ENCODE measurements around the gene ACRV1.

ACRV1 gene

DNA sequence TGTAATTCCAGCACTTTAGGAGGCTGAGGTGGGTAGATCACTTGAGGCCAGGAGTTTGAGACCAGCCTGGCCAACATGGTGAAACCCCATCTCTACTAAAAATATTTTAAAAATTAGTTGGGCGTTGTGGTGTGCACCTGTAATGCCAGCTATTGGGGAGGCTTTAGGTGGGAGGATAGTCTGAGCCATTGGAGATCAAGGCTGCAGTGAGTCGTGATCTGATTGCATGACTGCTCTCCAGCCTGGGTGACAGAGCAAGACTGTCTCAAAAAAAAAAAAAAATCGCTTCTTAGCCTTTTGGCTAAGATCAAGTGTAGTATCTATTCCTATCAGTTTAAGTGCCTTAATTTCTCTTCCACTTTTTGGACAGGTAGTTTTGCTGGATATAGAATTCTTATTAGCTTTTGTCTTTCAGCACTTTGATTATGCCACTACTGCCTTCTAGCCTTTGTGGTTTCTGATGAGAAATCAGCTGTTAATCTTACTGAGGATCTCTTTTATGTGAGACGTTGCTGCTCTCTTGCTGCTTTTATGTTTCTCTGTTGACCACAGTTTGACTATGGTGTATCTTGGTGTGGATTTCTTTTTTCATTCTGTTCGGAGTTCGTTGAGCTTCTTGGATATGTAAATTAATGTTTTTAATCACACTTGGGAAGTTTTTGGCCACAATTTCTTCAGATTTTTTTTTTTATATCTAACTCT is 31.0 kb downstream of the ACRV1 start:
- DNase-seq (ENCODE audit: low read depth, low spot score) = no peak

DNA sequence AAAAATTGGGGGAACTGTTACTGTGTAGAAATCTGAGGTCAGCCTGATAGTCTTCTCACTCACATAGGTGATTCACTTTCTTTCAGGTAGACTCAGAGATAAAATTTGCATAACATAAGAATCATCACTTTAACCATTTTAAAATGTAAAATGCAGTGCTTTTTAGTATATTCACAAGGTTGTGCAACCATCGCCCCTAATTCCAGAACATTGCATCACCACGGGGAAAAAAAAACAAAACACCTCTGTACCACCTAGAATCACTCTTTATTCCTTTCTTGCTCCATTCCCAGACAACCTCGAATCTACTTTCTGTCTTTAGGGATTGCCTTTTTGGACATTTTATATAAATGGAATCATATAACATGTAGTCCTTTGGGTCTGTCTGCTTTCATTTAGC is 34.8 kb downstream of the ACRV1 start:
- no peak for DNase-seq (ENCODE audit: low read depth, low spot score)

DNA sequence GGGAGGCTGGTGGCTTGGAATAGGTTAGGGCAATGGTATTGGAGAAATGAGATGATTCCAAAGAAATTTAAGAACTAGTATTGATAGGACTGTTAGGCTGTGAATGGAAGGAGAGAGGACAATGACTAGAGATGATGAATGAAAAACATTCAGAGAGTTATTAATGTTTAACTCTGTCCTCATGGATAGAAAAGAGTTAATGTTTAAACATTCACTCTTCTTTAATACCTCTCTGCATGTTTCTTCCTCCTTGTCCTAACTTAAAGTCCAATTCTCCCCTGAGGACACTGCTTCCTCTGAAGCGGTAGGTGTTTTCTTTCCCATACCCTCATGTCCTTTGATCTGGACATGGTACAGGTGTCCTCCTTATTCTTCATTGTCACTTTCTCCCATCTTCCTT is 42.3 kb downstream of the ACRV1 start:
- no peak for DNase-seq (ENCODE audit: low read depth, low spot score)

DNA sequence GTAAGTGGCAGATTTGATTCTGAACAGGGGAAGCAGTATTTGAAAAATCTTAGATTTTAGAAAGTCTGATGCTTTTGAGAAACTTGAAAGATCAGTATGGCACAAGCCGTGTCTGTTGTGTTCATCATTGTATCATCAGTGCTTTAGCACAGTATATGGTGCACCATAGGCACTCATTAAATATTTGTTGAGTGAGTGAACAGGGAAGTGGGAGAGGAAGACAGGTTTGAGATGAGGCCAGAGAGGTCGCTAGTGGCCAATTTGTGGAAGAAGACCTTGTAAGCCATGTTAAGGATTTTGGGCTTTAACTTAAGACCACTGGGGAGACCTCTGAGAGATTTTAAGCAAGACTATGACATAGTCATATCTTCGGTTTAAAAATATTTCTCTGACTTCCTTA is 42.8 kb downstream of the ACRV1 start:
- no peak for DNase-seq (ENCODE audit: low read depth, low spot score)

DNA sequence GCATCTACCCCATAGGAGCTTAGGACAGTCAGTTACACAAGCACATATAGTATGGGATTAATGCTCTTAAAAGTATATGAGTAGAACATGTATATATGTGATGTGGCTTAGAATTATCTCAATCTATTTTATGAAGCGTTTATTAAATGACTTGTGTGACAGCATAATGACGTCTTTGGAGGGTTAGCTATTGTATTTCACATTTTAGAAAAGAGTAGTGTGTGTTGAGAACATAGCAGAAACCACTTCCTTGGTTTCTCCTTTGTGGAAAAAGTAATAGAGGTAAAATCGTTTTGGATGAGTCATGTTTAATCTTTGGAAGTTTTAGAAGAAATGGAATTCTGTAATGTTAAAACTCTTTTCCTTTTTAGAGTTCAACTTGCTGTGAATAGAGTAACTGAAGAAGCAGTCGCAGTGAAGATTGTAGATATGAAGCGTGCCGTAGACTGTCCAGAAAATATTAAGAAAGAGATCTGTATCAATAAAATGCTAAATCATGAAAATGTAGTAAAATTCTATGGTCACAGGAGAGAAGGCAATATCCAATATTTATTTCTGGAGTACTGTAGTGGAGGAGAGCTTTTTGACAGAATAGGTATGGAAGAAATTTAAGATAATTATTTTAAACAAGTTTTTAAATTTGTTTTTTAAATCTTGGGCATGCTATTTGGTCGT is 53.3 kb downstream of the ACRV1 start:
- DNase-seq (ENCODE audit: low read depth, low spot score) = no peak

DNA sequence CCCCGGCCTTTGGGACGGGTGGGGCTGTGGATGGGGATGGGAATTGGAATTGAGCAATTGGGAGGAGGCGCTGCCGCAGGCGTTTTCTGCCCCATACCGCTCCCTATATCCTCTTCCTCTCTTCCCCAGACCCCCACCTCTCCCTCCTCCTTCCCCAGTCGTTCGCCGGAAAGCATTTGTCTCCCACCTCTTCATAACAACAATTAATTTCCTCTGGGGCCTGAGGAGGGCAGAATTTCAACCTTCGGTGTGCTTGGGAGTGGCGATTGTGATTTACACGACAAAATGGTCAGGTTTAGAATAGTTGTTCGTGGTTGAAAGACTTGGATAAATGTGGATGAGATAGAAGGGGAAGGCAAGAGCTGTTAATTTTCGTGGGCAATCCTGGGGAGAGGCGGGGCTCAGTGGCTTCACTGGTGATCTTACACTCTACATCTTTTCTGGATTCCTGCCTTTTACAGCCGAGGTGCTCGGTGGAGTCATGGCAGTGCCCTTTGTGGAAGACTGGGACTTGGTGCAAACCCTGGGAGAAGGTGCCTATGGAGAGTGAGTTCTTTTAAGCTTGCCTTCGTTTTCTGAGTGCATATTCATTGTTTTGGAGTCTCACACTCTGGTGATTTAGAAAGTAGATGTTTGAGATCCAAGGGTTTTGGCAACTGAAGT is 54.2 kb downstream of the ACRV1 start:
- peak; percentile 99 for DNase-seq (ENCODE audit: low read depth, low spot score)

DNA sequence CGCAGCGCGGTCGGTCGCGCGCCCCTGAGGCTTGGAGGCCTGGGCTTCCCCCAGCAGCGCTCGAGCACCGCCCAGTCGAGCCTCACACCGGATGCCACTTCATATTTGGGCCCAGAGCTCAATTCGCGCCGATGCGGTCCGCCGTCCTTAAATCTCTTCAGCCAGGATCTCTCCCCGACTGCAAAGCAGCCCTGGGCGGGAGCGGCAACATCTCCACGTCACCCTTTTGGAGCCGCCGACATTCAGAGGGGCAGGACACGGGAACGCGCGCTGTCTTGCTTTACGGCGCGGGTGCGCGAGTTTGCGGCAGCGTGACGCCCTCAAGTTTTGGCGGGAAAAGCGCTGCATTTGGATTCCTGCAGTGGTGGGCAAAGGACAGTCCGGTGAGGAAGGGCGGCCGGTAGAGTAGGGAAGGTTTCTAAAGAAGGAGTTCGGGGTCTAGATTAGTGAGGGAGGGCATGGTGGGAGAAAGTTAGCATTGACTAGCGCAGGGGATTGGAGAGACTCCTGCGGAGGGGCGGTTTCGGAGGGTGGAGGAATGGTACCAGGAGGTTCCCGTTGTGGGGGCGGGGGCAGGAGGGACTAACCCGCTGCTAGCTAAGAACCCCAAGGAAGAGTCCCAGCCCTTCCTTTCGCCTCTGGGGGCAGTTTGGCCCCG is 54.9 kb downstream of the ACRV1 start:
- DNase-seq (ENCODE audit: low read depth, low spot score) = peak; percentile 98

DNA sequence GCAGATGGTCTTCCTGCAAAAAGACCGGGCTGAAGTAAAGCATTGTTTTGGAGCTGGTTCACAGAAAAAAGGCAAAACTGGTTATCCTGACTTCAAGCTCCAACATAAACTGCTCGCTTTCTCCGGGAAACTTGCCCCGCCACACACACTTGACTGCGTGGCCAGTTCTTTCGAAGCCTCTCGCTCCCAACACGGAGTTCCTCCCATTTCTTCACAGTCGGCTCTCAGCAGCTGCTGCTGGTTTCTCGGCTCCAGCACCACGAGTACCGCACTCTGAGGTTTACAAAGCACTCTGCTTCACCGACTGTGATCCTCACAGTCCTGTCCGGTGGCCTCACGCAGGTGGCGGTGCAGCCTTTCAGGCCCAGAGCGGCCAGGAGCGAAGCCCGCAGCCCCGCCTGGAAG is 55.4 kb downstream of the ACRV1 start:
- no peak for DNase-seq (ENCODE audit: low read depth, low spot score)

DNA sequence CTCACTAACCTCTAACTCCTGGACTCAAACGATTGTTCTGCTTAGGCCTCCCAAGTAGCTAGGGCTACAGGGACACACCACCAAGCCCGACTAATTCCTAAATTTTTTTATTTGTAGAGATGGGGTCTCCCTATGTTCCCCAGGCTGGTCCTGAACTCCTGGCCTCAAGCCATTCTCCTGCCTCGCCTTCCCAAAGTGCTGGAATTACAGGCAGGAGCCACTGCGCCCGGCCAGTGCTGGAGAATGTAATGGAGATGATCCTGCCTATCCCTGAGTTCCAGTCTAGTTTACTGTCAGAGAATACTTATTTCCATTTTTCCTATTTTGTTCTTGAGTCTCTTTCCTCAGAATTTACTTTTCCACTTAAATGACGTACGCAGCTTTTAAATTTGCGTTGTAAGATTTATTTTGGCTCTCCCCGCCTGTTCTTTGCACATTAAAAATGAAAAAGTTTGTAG is 55.9 kb downstream of the ACRV1 start, which contains the start of gene CHEK1:
TSS of gene CHEK1 (plus strand) at position 408 of the 458 bp plus-strand sequence. CDS start 1,606 bp downstream, outside the sequence.
- DNase-seq (ENCODE audit: low read depth, low spot score) = peak; percentile 20

DNA sequence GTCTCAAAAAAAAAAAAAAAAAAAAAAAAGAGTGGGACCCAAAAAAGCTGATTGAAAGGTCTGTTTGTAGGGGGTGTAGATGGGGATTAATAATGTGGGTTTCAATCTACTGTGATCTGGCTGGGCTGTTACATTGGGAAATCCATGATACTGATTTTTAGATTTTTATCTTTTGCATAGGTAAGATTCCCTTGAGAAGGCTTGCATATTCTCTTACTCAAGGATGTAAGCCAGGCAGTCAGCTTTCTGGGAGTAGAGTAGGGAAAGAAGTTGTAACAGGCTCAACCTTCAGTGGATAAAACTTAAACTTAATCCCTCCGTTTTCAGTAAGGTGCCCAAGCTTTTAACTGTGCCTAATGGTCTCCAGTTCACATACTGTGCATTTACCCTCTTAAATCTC is 57.6 kb downstream of the ACRV1 start:
- DNase-seq (ENCODE audit: low read depth, low spot score) = no peak

DNA sequence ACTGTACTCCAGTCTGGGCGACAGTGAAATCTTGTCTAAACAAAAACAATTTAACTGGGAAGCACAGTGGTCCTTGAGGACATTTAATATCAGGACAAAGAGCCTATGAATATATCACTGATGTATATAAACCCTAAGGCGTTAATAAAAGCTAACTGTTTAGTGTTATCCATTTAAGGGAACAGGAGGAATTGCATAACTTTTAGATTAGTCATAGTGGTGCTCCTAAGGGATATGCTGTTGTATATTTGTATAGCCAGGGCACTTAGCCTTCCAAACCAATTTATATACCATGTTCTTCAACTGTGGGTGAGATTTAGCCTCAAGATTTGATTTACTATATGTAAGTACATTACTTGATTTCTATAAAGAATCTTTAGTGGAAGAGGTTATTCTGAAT is 58.7 kb downstream of the ACRV1 start:
- DNase-seq (ENCODE audit: low read depth, low spot score) = no peak

Data from ELF-1 (cell line).